HL-60 (cell line): Measurements from ENCODE around the gene HECW1.

Experiments
- DNase-seq, 2 experiments: peaks; one replicate each; pipeline ENCODE4 v3.0.0-alpha.2; 2010 to 2020; ENCODE audit warnings: low read depth in 1 of 2, low spot score in 1 of 2
- H3K27ac ChIP-seq: fragments of 250-450 bp; sonication (Bioruptor Pico); replicated peaks from 2 replicates; pipeline ENCODE4 v1.5.1; 2020; ENCODE audit warnings: mild to moderate bottlenecking, moderate library complexity
- H3K27me3 ChIP-seq: fragments of 250-450 bp; sonication (Bioruptor Pico); 2 replicates; pipeline ENCODE4 v1.5.1; 2021; ENCODE audit warnings: mild to moderate bottlenecking, moderate library complexity; ENCODE audit not compliant: insufficient read depth, poor library complexity, severe bottlenecking
- H3K4me3 ChIP-seq: replicated peaks from 2 replicates; pipeline ENCODE4 v1.5.1; 2011; ENCODE audit warnings: mild to moderate bottlenecking, control low read depth, low read length; ENCODE audit not compliant: insufficient read depth
- GABPA ChIP-seq: IDR thresholded peaks from 2 replicates; pipeline ENCODE4 v1.6.1; 2012; ENCODE audit warnings: low read depth
- POLR2AphosphoS5 ChIP-seq: IDR thresholded peaks from 2 replicates; pipeline ENCODE4 v1.6.1; 2012; ENCODE audit warnings: low read depth
- SPI1 ChIP-seq: IDR thresholded peaks from 2 replicates; pipeline ENCODE4 v1.6.1; 2012; ENCODE audit warnings: low read depth, mild to moderate bottlenecking, borderline replicate concordance
- TF ChIP-seq, protein P1 (sequence below): IDR thresholded peaks from 2 replicates; pipeline ENCODE4 v1.6.1; 2012; ENCODE audit warnings: low read depth; ENCODE audit not compliant: insufficient replicate concordance
- TF ChIP-seq, protein P2 (sequence below): IDR thresholded peaks from one replicate; pipeline ENCODE4 v1.5.1; 2011; ENCODE audit warnings: low read length, control low read depth, inconsistent platforms; ENCODE audit not compliant: insufficient read depth

HECW1 gene

DNA sequence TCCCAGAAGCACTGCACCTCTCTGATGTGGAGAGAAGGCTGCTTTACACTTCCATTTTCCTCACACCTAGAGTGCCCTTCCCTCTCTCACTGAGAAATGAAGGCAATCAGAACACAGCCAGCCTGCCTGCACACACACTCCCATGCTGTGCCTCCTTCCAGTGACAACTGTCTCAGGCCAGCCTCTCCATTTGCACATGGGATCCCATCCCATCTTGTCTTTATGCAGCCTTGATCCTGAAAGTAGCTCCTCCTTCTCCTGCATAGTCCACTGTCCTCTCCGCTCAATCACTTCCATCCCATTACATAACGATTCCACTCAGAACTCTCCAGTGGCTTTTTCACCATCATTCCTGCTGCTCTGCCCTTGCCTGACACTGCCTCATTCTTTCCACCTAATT, 266.8 kb downstream of the HECW1 start:
- no peak for DNase-seq
- no peaks in the 10 kb centered on the region for H3K27me3 ChIP-seq
- TF ChIP-seq POLR2AphosphoS5 (no peak), SPI1 (no peak), GABPA (no peak)
- TF ChIP-seq, protein P1, sequence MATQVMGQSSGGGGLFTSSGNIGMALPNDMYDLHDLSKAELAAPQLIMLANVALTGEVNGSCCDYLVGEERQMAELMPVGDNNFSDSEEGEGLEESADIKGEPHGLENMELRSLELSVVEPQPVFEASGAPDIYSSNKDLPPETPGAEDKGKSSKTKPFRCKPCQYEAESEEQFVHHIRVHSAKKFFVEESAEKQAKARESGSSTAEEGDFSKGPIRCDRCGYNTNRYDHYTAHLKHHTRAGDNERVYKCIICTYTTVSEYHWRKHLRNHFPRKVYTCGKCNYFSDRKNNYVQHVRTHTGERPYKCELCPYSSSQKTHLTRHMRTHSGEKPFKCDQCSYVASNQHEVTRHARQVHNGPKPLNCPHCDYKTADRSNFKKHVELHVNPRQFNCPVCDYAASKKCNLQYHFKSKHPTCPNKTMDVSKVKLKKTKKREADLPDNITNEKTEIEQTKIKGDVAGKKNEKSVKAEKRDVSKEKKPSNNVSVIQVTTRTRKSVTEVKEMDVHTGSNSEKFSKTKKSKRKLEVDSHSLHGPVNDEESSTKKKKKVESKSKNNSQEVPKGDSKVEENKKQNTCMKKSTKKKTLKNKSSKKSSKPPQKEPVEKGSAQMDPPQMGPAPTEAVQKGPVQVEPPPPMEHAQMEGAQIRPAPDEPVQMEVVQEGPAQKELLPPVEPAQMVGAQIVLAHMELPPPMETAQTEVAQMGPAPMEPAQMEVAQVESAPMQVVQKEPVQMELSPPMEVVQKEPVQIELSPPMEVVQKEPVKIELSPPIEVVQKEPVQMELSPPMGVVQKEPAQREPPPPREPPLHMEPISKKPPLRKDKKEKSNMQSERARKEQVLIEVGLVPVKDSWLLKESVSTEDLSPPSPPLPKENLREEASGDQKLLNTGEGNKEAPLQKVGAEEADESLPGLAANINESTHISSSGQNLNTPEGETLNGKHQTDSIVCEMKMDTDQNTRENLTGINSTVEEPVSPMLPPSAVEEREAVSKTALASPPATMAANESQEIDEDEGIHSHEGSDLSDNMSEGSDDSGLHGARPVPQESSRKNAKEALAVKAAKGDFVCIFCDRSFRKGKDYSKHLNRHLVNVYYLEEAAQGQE = no peak
- TF ChIP-seq, protein P2, sequence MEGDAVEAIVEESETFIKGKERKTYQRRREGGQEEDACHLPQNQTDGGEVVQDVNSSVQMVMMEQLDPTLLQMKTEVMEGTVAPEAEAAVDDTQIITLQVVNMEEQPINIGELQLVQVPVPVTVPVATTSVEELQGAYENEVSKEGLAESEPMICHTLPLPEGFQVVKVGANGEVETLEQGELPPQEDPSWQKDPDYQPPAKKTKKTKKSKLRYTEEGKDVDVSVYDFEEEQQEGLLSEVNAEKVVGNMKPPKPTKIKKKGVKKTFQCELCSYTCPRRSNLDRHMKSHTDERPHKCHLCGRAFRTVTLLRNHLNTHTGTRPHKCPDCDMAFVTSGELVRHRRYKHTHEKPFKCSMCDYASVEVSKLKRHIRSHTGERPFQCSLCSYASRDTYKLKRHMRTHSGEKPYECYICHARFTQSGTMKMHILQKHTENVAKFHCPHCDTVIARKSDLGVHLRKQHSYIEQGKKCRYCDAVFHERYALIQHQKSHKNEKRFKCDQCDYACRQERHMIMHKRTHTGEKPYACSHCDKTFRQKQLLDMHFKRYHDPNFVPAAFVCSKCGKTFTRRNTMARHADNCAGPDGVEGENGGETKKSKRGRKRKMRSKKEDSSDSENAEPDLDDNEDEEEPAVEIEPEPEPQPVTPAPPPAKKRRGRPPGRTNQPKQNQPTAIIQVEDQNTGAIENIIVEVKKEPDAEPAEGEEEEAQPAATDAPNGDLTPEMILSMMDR = no peak
- no peak overlapping the region for H3K4me3 ChIP-seq
- H3K27ac ChIP-seq = no peak overlapping the region

DNA sequence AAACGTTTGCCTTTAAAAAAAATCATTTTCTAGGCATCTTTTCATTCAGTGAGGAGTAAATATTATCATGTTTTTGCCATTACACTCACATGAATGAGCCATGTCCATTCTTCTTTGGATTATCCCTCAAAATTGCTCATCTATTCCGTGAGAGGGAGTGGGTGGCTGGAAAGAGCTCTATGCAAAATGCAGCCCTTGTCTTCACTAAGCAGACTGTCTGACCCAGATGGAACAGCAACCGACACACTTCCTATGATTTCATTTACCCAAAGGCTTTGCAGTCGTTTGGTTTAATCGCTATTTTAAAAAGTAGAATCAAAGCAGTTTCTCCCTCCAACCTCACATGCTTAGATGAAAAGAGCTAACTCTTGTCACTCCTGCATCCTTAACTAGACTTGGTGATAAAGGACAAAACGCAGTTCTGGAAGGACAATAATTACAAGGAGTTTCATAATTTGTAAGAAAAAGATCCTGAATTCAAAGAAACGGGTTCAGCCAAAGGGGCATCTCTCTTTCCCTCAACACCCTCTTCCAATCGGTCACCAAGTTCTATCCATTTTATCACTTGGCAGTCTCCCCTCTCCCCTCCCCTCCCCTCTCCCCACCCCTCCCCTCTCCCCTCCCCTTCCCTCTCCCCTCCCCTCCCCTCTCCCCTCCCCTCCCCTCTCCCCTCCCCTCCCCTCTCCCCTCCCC, 272.3 kb downstream of the HECW1 start:
- no peak overlapping the region for H3K4me3 ChIP-seq
- TF ChIP-seq, protein P1 = no peak
- TF ChIP-seq GABPA (no peak), POLR2AphosphoS5 (no peak), SPI1 (no peak)
- TF ChIP-seq, protein P2 = no peak
- DNase-seq = no peak

DNA sequence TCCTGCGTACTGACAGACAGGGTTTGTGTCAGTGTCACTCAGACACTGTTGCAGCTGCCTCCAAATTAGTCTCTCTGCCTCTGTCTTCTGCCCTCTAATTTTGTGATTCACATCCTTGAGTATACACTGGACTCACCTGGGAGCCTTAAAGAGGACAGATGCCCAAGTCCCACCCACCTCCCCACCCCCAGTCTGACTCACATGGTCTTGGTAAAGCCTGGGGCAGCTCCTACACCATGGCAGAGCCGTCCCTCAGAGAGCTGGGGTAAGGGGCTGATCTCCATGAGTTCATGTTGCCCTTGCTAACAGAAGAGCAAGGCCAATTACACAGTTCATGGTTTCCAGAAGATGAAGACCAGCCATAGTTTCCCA, 272.8 kb downstream of the HECW1 start:
- TF ChIP-seq, protein P1 = no peak
- Histone ChIP-seq H3K27ac (no peak overlapping the region), H3K4me3 (no peak overlapping the region), H3K27me3 (no peaks in the 10 kb centered on the region)
- no peak for DNase-seq

More for the DNA sequence above, 272.3 kb downstream of the HECW1 start:
- H3K27ac ChIP-seq = no peak overlapping the region
- H3K27me3 ChIP-seq = no peaks in the 10 kb centered on the region
